Fibroblast of skin of back (primary cell): ENCODE data around the gene NCOA3.
A peak's percentile ranks its signal among the peaks of the same experiment; 100 is the strongest.
"Not testable (repeated sequence)": the region's sequence is repeated elsewhere in the genome, so short reads cannot be mapped to it uniquely, and the experiment has no call there.

Source experiments
- DNase-seq: peaks from one replicate; pipeline ENCODE4 v3.0.0-alpha.2; 2013

NCOA3 gene

GRCh38 chr20:47468290-47469050, 33.2 kb upstream of the NCOA3 start:
- DNase-seq: no peak

- DNase-seq: no peak
Observed at GRCh38 chr20:47475419-47476044, 26.2 kb upstream of the NCOA3 start.

GRCh38 chr20:47476452-47476851, 25.2 kb upstream of the NCOA3 start:
- DNase-seq: no peak

GRCh38 chr20:47479093-47479492, 22.6 kb upstream of the NCOA3 start:
- DNase-seq: no peak

GRCh38 chr20:47479506-47479905, 22.2 kb upstream of the NCOA3 start:
- no peak for DNase-seq

- DNase-seq: no peak
Observed at GRCh38 chr20:47480239-47480638, 21.4 kb upstream of the NCOA3 start.

- DNase-seq: no peak
Observed at GRCh38 chr20:47480705-47481104, 21.0 kb upstream of the NCOA3 start.

GRCh38 chr20:47481330-47482216, 20.1 kb upstream of the NCOA3 start:
- no peak for DNase-seq

- DNase-seq: no peak
Observed at GRCh38 chr20:47482705-47483104, 19.0 kb upstream of the NCOA3 start.

- DNase-seq: no peak
Observed at GRCh38 chr20:47484303-47484702, 17.4 kb upstream of the NCOA3 start.

GRCh38 chr20:47487175-47487917, 14.3 kb upstream of the NCOA3 start:
- no peak for DNase-seq

- DNase-seq: no peak
Observed at GRCh38 chr20:47489448-47489872, 12.2 kb upstream of the NCOA3 start.

GRCh38 chr20:47490795-47491194, 10.9 kb upstream of the NCOA3 start:
- no peak for DNase-seq

GRCh38 chr20:47492284-47492683, 9.4 kb upstream of the NCOA3 start:
- DNase-seq: no peak

- peak; percentile 58 for DNase-seq
Observed at GRCh38 chr20:47493175-47493962, 8.3 kb upstream of the NCOA3 start.

GRCh38 chr20:47493963-47494293, 7.8 kb upstream of the NCOA3 start:
- no peak for DNase-seq

GRCh38 chr20:47494606-47495005, 7.1 kb upstream of the NCOA3 start:
- DNase-seq: not testable (repeated sequence)

- DNase-seq: no peak
Observed at GRCh38 chr20:47496118-47496517, 5.6 kb upstream of the NCOA3 start.

- no peak for DNase-seq
Observed at GRCh38 chr20:47498606-47499005, 3.1 kb upstream of the NCOA3 start.

- no peak for DNase-seq
Observed at GRCh38 chr20:47499053-47499452, 2.6 kb upstream of the NCOA3 start.

- not testable (repeated sequence) for DNase-seq
Observed at GRCh38 chr20:47500082-47500481, 1.6 kb upstream of the NCOA3 start.

- DNase-seq: no peak
Observed at GRCh38 chr20:47500554-47500953, 1.1 kb upstream of the NCOA3 start.
